Osteocyte (in vitro differentiated cells): ENCODE results near the gene FOXC2. TPM values are rescaled to one million over a fixed set of nuclear protein-coding genes. Genes with fewer than 3 reads are reported as not detected.

Experiments
- DNase-seq: peaks from one replicate; pipeline ENCODE4 v3.0.0; 2021; ENCODE audit warnings: mixed read lengths; ENCODE audit not compliant: unreplicated experiment; ENCODE audit errors: extremely low spot score
- H3K27ac Mint-ChIP-seq: one replicate; pipeline ENCODE4 v1.8.0; 2021; ENCODE audit warnings: mild to moderate bottlenecking, mixed read lengths; ENCODE audit not compliant: unreplicated experiment
- H3K27me3 Mint-ChIP-seq: one replicate; pipeline ENCODE4 v1.8.0; 2021; ENCODE audit warnings: mixed read lengths; ENCODE audit not compliant: unreplicated experiment
- H3K36me3 Mint-ChIP-seq: one replicate; pipeline ENCODE4 v1.8.0; 2021; ENCODE audit warnings: mixed read lengths; ENCODE audit not compliant: unreplicated experiment
- H3K4me1 Mint-ChIP-seq: one replicate; pipeline ENCODE4 v1.8.0; 2021; ENCODE audit warnings: mixed read lengths; ENCODE audit not compliant: unreplicated experiment
- H3K4me3 Mint-ChIP-seq: one replicate; pipeline ENCODE4 v1.8.0; 2021; ENCODE audit warnings: mild to moderate bottlenecking, moderate library complexity, mixed read lengths; ENCODE audit not compliant: unreplicated experiment
- H3K9me3 Mint-ChIP-seq: one replicate; pipeline ENCODE4 v1.8.0; 2021; ENCODE audit warnings: mixed read lengths; ENCODE audit not compliant: unreplicated experiment
- total RNA-seq: library from RNA; stranded (reverse); gene quantifications from 2 replicates; pipeline ENCODE4 v1.2.1, GENCODE V29; 2021
- TF ChIP-seq, protein P1 (sequence below): fragments of 200-600 bp; sonication (generic); IDR thresholded peaks from 2 replicates; pipeline ENCODE4 v1.5.0; 2021; ENCODE audit warnings: antibody characterized with exemption, mild to moderate bottlenecking, moderate library complexity

Gene FOXC2
- total RNA-seq, 1 donor from 2014 or later, result 93.4 TPM

DNA sequence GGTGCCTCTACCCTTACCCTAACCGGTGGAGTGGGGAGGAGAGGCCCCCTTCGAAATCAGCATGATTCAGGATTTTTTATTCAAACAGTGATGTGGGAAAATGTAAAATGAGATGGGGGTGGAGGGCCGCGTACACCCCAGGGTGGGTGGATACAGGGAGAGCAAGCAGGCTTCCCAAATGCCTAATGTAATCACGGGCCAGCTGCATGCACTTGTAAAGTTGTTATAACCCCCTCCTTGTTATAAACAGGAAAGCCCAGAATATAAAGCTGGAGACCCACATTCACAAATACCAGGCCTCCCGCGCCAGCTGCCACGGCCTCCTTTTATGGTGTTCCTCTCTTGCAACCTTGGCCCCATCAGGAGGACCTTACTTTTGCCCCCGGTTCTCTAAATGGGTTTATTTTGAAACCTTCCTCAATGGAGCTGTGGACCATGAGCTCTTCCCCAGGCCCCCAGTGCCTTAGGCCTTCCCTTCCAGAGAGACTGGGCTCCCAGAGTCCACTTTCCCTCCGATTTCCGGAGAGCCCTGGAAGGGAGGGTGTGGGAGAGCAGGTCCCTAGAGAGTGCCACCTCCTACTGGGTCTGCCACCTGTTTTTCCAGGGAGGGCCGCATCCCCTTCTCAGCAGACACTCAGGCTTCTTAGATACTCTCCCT lies 10.8 kb downstream of the FOXC2 start:
- H3K27me3 Mint-ChIP-seq, result no peaks in the 10 kb centered on the region
- H3K4me1 Mint-ChIP-seq, result peaks cover 89% of the 10 kb centered on the region
- DNase-seq, result no peak
- H3K4me3 Mint-ChIP-seq, result peak overlapping the region; percentile 98
- peak overlapping the region; percentile 100 for H3K27ac Mint-ChIP-seq
- H3K36me3 Mint-ChIP-seq, result peaks cover 27% of the 10 kb centered on the region
- TF ChIP-seq, protein P1, sequence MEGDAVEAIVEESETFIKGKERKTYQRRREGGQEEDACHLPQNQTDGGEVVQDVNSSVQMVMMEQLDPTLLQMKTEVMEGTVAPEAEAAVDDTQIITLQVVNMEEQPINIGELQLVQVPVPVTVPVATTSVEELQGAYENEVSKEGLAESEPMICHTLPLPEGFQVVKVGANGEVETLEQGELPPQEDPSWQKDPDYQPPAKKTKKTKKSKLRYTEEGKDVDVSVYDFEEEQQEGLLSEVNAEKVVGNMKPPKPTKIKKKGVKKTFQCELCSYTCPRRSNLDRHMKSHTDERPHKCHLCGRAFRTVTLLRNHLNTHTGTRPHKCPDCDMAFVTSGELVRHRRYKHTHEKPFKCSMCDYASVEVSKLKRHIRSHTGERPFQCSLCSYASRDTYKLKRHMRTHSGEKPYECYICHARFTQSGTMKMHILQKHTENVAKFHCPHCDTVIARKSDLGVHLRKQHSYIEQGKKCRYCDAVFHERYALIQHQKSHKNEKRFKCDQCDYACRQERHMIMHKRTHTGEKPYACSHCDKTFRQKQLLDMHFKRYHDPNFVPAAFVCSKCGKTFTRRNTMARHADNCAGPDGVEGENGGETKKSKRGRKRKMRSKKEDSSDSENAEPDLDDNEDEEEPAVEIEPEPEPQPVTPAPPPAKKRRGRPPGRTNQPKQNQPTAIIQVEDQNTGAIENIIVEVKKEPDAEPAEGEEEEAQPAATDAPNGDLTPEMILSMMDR, result no peak
- no peaks in the 10 kb centered on the region for H3K9me3 Mint-ChIP-seq

DNA sequence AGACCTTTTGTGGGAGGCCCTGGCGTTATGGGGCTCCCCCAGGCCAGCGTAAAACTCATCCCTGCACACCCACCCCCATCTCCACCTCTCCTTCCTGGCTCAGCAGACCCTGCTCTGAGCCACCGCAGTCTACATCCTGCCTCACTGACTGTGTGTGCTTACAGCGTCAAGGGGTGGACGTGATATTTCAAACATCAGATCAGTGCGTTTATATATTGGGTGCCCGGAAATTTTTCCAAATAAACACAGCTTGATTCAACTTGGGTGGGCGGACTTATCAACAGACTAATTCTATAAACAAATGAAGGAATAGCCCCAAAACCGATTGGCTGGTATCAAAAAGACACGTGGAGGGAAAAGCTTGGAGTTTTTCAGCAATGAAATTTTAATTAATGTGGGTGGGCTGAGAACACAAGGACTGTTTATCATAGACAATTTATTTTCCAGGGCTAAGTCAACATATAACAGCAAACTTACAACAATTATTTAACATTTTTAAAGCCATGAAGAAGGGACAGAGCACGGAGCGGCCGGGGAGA lies 11.5 kb downstream of the FOXC2 start, which contains the start of gene FOXL1:
FOXL1 (plus strand) TSS at position 489 of the 539 bp plus-strand sequence. CDS start 175 bp downstream, outside the sequence.
- Mint-ChIP-seq H3K27ac (peak within 1 kb of the TSS; percentile 100), H3K4me3 (peak within 1 kb of the TSS; percentile 98), H3K27me3 (no peaks in the 10 kb centered on the region), H3K36me3 (peaks cover 22% of the 10 kb centered on the region), H3K9me3 (no peaks in the 10 kb centered on the region), H3K4me1 (peaks cover 83% of the 10 kb centered on the region)
- TF ChIP-seq, protein P1, result no peak
- no peak for DNase-seq

DNA sequence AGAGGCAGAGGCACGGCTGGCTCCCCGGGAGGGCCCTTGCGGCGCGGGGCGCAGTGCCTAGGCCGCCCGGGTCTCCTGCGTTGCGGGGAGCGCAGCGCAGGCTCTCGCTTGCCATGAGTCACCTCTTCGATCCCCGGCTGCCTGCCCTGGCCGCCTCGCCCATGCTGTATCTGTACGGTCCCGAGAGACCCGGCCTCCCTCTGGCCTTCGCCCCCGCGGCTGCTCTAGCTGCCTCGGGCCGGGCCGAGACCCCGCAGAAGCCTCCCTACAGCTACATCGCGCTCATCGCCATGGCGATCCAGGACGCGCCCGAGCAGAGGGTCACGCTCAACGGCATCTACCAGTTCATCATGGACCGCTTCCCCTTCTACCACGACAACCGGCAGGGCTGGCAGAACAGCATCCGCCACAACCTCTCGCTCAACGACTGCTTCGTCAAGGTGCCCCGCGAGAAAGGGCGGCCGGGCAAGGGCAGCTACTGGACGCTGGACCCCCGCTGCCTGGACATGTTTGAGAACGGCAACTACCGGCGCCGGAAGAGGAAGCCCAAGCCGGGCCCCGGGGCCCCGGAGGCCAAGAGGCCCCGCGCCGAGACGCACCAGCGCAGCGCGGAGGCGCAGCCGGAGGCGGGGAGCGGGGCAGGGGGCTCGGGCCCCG lies 12.1 kb downstream of the FOXC2 start:
- TF ChIP-seq, protein P1, result no peak
- peak overlapping the region; percentile 100 for H3K27ac Mint-ChIP-seq
- no peaks in the 10 kb centered on the region for H3K27me3 Mint-ChIP-seq
- DNase-seq, result no peak
- H3K4me1 Mint-ChIP-seq, result peaks cover 80% of the 10 kb centered on the region
- H3K9me3 Mint-ChIP-seq, result no peaks in the 10 kb centered on the region
- H3K4me3 Mint-ChIP-seq, result peak overlapping the region; percentile 98
- peaks cover 21% of the 10 kb centered on the region for H3K36me3 Mint-ChIP-seq

DNA sequence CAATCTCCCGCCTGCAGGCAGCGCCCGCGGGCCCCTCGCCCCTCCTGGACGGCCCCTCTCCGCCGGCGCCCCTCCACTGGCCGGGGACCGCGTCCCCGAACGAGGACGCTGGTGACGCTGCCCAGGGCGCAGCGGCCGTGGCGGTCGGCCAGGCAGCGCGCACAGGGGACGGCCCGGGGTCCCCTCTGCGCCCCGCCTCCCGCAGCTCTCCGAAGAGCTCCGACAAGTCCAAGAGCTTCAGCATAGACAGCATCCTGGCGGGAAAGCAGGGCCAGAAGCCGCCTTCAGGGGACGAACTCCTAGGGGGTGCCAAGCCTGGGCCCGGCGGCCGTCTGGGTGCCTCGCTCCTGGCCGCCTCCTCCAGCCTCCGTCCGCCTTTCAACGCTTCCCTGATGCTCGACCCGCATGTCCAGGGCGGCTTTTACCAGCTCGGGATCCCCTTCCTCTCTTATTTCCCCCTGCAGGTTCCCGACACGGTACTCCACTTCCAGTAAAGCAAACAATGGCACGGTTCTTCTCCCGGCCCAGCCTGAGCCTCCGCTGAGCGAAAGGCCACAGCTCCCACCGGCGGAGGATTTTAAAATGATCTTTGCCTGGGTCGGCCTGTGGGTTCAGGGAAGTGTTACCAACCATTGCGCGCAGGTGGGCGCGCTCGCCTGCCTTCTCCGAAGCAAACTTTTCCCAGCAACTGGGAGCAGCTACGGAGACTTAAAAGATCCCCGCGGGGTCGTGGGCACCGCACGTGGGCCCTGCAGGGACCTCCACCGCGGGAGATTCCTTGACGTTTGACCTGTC lies 12.8 kb downstream of the FOXC2 start:
- Mint-ChIP-seq H3K36me3 (peaks cover 16% of the 10 kb centered on the region), H3K4me1 (peaks cover 74% of the 10 kb centered on the region), H3K9me3 (no peaks in the 10 kb centered on the region), H3K4me3 (peak overlapping the region; percentile 66), H3K27ac (peak overlapping the region; percentile 82), H3K27me3 (no peaks in the 10 kb centered on the region)
- TF ChIP-seq, protein P1, result no peak
- no peak for DNase-seq
